ENCODE measurements around the gene CDKN2C. TPM values are rescaled to one million over a fixed set of nuclear protein-coding genes. Genes with fewer than 3 reads are reported as not detected.
A peak's percentile ranks its signal among the peaks of the same experiment; 100 is the strongest.
"Not testable (repeated sequence)": the region's sequence is repeated elsewhere in the genome, so short reads cannot be mapped to it uniquely, and the experiment has no call there.

Gene CDKN2C
- total RNA-seq, result 10 to 100 TPM; 10.0 to 19.1 TPM
- long read RNA-seq, result 0 reads

DNA sequence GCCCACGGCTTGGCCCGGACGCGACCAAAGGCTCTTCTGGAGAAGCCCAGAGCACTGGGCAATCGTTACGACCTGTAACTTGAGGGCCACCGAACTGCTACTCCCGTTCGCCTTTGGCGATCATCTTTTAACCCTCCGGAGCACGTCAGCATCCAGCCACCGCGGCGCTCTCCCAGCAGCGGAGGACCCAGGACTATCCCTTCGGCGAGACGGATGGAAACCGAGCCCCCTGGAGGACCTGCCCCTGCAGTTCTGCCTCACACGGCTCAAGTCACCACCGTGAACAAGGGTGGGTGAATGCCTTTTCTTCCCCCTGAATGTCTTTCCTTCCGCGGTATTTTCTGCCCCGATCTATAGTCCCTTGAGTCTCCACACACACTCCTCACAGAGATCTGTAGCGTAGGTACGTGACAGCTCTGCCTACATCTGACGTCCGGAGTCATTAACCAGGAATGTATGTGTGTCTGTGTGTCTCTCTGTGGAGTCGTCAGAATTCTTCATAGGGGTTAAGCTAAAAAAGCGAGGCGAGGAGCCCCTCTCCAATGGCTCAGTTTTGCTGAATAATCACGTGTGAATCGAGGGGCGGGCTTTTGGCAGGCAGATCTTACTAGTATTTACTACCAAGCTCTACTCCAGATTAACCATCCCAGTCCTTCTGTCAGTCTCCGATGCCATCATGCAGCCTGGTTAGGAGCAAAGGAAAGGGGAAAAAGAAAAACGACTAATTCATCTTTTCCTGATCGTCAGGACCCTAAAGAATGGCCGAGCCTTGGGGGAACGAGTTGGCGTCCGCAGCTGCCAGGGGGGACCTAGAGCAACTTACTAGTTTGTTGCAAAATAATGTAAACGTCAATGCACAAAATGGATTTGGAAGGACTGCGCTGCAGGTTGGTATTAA is at the start of gene CDKN2C:
Gene CDKN2C, plus strand, starts transcription at position 635 of the 898 bp plus-strand sequence. Its CDS starts 124 bp downstream, at position 759.
- ATAC-seq (peak; percentile 44), DNase-seq (peak; percentile 79)
- intact Hi-C loops (cut with DNase I), result no loop called here

GRCh38 chr1:50920409-50920808 is 49.6 kb upstream of the CDKN2C start:
- intact Hi-C loops (cut with DNase I), result loop anchor here in 1 of 2 donors (10.0 kb wide), 1 partner anchor 124 kb away; no protein-coding TSS in a partner anchor
- DNase-seq, result no peak
- ATAC-seq, result no peak

DNA sequence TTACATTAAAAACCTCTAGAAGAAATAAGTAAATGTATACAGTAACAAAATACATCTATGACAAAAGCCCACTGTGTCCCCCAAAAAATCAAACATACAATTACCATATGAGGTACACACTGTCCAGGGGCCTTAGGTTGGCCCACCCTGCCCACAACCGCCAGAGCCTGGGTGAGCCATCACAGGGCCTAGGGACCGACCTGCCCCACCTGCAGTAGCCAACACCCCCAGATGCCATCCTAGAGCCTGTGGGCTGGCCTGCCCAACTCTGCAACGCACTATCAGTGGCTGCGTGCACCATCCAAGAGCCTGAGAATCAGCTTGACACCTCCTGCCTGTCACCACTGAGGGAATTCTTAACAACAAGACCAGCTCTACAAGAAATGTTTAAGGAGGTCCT is 49.0 kb upstream of the CDKN2C start:
- ATAC-seq, result peak in 1 of 2 donors; percentile 26
- DNase-seq, result no peak
- intact Hi-C loops (cut with DNase I), result loop anchor here in 1 of 2 donors (10.0 kb wide), 1 partner anchor 124 kb away; no protein-coding TSS in a partner anchor

- intact Hi-C loops (cut with DNase I), result loop anchor here in 1 of 2 donors (10.0 kb wide), 1 partner anchor 121 kb away; no protein-coding TSS in a partner anchor
- ATAC-seq, result no peak
- DNase-seq, result no peak
Measured at GRCh38 chr1:50923564-50923963, 46.5 kb upstream of the CDKN2C start.

DNA sequence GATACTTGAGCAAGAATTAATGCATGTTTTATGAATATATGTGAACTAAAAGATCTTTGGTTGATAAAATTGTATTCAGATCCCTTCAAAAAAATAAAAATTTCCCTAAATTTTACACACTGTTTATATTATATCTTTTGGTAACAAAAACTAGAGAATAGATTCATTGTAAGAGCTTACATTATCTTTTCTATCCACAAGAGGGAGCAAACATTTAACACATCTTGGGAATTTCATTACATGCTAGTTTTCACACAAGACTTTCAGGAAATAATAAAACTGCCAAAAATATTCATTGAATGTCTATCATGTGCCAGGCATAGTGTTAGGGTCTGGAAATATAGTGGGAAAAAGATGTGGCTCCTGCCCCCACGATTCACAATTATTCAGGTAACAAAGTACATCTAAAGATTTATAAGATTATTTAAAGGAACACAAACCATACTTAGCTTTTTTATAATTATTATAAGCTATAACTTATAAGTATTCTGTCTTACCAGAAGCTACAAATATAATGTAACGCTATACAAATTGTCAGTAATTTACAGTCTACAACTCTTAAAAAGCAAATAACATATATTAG is 40.6 kb upstream of the CDKN2C start:
- no peak for DNase-seq
- no peak for ATAC-seq
- intact Hi-C loops (cut with DNase I), result loop anchor here in 1 of 2 donors (10.0 kb wide), 1 partner anchor 115 kb away; no protein-coding TSS in a partner anchor

DNA sequence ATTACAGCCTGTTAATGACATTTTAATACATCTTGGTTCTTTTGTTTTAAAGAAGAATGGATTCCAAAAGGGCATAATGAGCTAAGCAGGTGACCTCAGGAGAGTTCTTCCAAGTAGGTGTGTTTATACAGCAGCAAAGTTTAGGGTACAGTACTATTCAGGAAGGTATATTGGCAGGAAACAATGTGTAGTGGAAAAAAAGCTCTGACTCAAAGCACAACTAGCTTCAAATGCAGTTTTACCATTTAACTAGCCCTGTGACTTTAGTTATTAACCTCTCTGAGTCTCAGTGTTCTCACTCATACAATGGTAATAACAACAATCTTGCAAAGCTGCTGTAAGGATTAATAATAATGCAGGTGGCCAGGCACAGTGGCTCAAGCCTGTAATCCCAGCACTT is 39.9 kb upstream of the CDKN2C start:
- ATAC-seq (no peak), DNase-seq (no peak)
- intact Hi-C loops (cut with DNase I), result no loop called here

DNA sequence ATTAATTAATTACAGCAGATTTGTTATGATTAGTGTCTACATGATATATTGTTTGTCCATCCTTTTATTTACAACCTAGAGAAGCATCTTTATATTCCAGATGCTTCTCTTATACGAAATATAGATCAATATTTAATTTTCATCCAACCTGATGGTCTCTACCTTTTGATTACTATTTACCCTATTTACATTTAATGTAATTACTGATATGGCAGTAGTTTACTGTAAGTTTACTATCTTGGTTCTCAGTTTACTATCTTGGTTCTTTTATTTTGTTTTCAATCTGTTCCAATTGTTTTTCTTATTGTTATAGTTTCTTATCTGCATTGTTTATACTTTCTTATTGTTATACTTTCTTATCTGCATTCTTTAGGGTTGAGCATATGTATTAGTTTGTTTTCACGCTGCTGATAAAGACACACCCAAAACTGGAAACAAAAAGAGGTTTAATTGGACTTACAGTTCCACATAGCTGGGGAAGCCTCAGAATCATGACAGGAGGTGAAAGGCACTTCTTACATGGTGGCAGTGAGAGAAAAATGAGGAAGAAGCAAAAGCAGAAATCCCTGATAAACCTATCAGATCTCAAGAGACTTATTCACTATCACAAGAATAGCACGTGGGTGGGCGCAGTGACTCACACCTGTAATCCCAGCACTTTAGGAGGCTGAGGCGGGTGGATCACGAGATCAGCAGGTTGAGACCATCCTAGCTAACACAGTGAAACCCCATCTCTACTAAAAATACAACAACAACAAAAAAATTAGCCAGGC is 38.9 kb upstream of the CDKN2C start:
- intact Hi-C loops (cut with DNase I), result no loop called here
- ATAC-seq, result no peak

GRCh38 chr1:50932043-50932442 is 38.0 kb upstream of the CDKN2C start:
- intact Hi-C loops (cut with DNase I); ATAC-seq; DNase-seq: not testable (repeated sequence)

More for the DNA sequence above, 38.9 kb upstream of the CDKN2C start:
- no peak for DNase-seq

DNA sequence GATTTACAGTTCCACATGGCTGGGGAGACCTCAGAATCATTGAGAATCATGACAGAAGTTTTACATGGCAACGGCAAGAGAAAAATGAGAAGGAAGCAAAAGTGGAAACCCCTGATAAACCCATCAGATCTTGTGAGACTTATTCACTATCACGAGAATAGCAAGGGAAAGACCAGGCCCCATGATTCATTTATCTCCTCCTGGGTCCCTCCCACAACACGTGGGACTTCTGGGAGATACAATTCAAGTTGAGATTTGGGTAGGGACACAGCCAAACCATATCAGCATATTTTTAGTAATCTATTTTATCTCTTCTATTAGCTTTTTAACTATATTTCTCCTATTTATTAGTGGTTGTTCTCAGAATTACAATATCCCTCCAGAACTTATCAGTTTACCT is 36.3 kb upstream of the CDKN2C start:
- ATAC-seq; intact Hi-C loops (cut with DNase I); DNase-seq: not testable (repeated sequence)

DNA sequence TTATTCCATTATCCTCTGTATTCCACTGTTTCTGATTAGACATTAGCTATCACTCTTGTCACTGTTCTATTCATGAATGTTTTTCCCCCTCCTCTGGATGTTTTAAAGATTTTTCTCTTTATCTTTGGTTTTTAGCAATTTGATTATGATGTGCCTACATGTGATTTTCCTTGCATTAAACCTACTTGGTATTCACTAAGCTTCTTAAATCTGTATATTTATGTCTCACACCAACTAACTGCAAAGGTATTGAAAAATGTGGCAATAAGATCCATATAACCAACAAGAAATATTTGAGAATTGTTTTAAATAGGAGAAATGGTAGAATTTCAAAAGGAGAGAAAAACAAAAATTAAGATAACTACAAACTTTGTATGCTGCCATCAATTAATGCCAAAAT is 35.2 kb upstream of the CDKN2C start:
- ATAC-seq (no peak), DNase-seq (no peak)
- intact Hi-C loops (cut with DNase I), result no loop called here

- intact Hi-C loops (cut with DNase I); DNase-seq; ATAC-seq: not testable (repeated sequence)
Measured at GRCh38 chr1:50935276-50935675, 34.8 kb upstream of the CDKN2C start.

DNA sequence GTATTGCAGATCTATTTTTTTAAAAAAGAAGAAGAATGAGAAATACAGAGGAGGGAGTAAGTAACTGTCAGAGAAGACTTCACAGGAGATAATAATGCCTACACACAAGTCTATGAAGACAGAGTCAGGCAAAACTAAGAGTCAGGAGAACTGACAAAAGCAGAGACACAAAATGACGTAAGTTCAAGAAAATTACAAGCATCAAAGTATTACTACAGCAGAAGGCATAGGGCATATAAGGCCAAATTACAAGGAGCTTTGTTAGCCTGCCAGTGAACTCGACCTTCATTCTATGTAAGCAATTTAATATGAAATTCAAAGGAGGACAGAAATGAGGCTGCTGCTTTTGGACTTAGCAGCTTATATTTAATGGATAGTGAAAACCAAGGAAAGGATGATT is 33.7 kb upstream of the CDKN2C start:
- intact Hi-C loops (cut with DNase I), result no loop called here
- ATAC-seq (no peak), DNase-seq (no peak)

DNA sequence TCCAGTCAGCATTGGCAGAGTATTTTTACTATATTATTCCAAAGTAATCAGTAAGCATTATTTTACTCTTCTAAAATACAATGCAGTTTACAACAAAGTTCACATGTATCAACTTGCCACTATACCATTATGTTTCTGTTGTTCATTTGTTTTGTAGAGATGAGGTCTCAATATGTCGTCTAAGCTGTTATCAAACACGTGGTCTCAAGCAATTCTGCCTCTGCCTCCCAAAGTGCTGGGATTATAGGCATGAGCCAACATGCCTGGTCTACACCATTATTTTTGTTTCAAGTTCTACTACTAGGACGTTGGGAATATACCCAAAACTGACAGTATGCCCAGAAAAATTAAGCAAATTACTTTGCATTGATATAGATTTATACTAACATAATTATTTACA is 29.8 kb upstream of the CDKN2C start:
- DNase-seq (no peak), ATAC-seq (no peak)
- intact Hi-C loops (cut with DNase I), result no loop called here

- intact Hi-C loops (cut with DNase I), result no loop called here
- ATAC-seq (no peak), DNase-seq (no peak)
Measured at GRCh38 chr1:50942334-50942733, 27.7 kb upstream of the CDKN2C start.

GRCh38 chr1:50949286-50949982 is 20.6 kb upstream of the CDKN2C start:
- no peak for ATAC-seq
- intact Hi-C loops (cut with DNase I), result no loop called here
- DNase-seq, result no peak

DNA sequence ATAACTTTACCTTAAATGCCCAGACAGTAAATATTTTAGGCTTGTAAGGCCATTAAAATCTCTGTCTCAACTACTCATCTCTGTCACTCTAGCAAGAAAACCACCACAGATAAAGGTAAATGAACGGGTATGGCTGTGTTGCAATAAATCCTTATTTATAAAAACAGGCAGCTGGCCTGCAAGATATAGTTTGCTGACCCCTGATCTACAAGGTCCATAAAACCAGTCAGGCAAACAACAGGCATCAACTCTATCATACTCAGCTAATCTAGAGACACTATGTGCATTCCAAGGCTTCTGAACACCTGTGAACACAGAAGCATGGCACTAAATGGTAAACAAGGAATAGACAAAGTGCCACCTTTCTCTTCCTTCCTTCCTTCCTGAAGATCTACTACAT is 19.6 kb upstream of the CDKN2C start:
- DNase-seq (no peak), ATAC-seq (no peak)
- intact Hi-C loops (cut with DNase I), result no loop called here

- intact Hi-C loops (cut with DNase I); DNase-seq; ATAC-seq: not testable (repeated sequence)
Measured at GRCh38 chr1:50952566-50952965, 17.5 kb upstream of the CDKN2C start.

DNA sequence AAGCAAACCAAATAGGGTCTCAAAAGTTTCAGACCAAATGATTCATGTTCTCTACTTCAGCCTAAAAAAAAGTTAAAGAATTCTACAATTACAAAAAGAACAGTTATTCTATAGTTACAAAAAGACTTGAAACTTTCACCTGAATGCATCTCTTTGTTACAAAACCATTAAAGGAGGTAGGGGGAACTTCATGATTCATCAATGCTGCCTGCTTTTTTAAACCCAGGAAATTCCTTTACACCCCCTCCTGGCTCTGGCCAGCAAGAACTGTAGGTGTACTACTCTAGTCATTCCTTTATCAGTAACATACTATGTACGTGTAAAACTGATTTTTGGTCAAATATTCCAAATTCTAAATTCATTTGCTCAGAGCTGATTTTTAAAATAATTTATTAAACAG is 14.9 kb upstream of the CDKN2C start:
- ATAC-seq (no peak), DNase-seq (no peak)
- intact Hi-C loops (cut with DNase I), result no loop called here

Data from left cardiac atrium (tissue), 4 donors.